Upper lobe of left lung (tissue), 6 donors: Measurements from ENCODE around the gene PIF1. TPM values are rescaled to one million over a fixed set of nuclear protein-coding genes. Genes with fewer than 3 reads are reported as not detected.
A peak's percentile ranks its signal among the peaks of the same experiment; 100 is the strongest.

Experiments
- ATAC-seq, 2 donors: fragments of 200-7000 bp; cut with Tn5 transposase; one replicate each; pipeline ENCODE4 v1.9.1; 2022; ENCODE audit warnings: mild to moderate bottlenecking in 2 of 2, moderate library complexity in 2 of 2; ENCODE audit not compliant: low FRiP score in 2 of 2
- DNase-seq, 2 donors: peaks; one replicate each; pipeline ENCODE4 v3.0.0-alpha.2; 2019 to 2020
- H3K27ac ChIP-seq, 4 donors: fragments of 200-600 bp; sonication (generic); one replicate each; pipeline ENCODE4 v1.5.1; 2016 to 2019
- H3K27me3 ChIP-seq, 4 donors: fragments of 200-600 bp; sonication (generic); one replicate each; pipeline ENCODE4 v1.5.1; 2017 to 2019
- H3K36me3 ChIP-seq, 4 donors: fragments of 200-600 bp; sonication (generic); one replicate each; pipeline ENCODE4 v1.5.1; 2016 to 2019
- H3K4me1 ChIP-seq, 4 donors: fragments of 200-600 bp; sonication (generic); one replicate each; pipeline ENCODE4 v1.5.1; 2018 to 2019
- H3K4me3 ChIP-seq, 4 donors: fragments of 200-600 bp; sonication (generic); one replicate each; pipeline ENCODE4 v1.5.1; 2017 to 2019; ENCODE audit warnings: mild to moderate bottlenecking in 2 of 4, moderate library complexity in 1 of 4
- H3K9me3 ChIP-seq, 4 donors: fragments of 200-600 bp; sonication (generic); one replicate each; pipeline ENCODE4 v1.5.1; 2018 to 2019
- EP300 ChIP-seq, 4 donors: sonication (generic); formaldehyde crosslinking; IDR thresholded peaks; one replicate each; pipeline ENCODE4 v1.5.1; 2017; ENCODE audit warnings: antibody characterized with exemption in 4 of 4, control low read depth in 2 of 4
- POLR2A ChIP-seq, 4 donors: fragments of 450-650 bp; IDR thresholded peaks; one replicate each; pipeline ENCODE4 v1.5.1; 2016 to 2017; ENCODE audit warnings: antibody characterized with exemption in 4 of 4, mild to moderate bottlenecking in 2 of 4
- POLR2AphosphoS5 ChIP-seq, 2 donors: sonication (generic); formaldehyde crosslinking; IDR thresholded peaks; one replicate each; pipeline ENCODE4 v1.5.1; 2017; ENCODE audit warnings: antibody characterized with exemption in 2 of 2
- WGBS, 2 donors: methylation state at CpG; one replicate each; pipeline ENCODE4 v1.1.5; 2017 to 2018; 5-methylcytosine and 5-hydroxymethylcytosine counted together
- total RNA-seq, 6 donors: library from RNA; depleted of rRNA in 4 of 6; stranded (reverse); fragments of >200 nt in 4 of 6; gene quantifications; one replicate each; pipeline versions ENCODE4 v1.1.0 to v1.2.1, GENCODE V29; 2016 to 2021
- TF ChIP-seq, protein P1 (sequence below), 6 experiments: fragments of 450-650 bp in 4 of 6; fragments of 200-600 bp in 2 of 6; sonication (generic) in 2 of 6; IDR thresholded peaks; one replicate each; pipeline ENCODE4 v1.5.1; 2016 to 2019; ENCODE audit warnings: antibody characterized with exemption in 6 of 6
- donor health status: DM: no; HTN: no; CAD: no; lungs with moderate emphysema.
- donor health status: DM: no; HTN: yes; CAD: no; lungs with severe emphysema.

The PIF1 gene
- total RNA-seq, 6 donors from 2014 or later: 0.61 to 6.2 (median 1.1) TPM

DNA sequence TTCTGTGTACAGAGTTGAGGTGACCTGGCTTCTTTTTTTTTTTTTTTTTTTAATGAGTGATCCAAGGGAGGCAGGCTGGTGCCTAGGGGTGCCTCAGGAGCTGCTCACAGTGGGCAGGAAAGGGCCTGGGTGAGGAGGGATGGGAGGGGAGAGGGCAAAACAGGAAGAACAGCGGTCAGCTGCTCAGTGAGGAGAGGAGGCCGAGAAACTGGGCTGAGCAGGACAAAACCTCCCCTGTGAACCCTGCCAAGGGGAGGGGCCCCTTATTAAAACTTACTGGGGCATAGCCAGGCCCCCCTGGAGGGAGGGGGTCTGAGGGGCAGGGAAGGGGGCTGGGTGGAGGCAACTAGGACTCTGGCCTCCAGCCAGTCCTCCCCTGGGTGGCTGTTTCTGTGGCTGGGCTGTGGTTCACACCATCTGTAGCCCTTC, 19.8 kb upstream of the PIF1 start:
- Histone ChIP-seq H3K4me3 (peak overlapping the region; percentile 18 to 99 (median 77)), H3K27me3 (no peaks in the 10 kb centered on the region), H3K36me3 (peaks cover 4 to 33% (median 17%) of the 10 kb centered on the region in 4 donors), H3K9me3 (no peaks in the 10 kb centered on the region), H3K4me1 (peaks cover 53 to 76% (median 66%) of the 10 kb centered on the region in 4 donors), H3K27ac (peak overlapping the region; percentile 93 to 99 (median 96))
- ATAC-seq (no peak), DNase-seq (peak in 1 of 2 donors; percentile 74)
- TF ChIP-seq POLR2AphosphoS5 (IDR thresholded peaks at IDR 0.05) (peak in 1 of 2 donors; percentile 47), POLR2A (IDR thresholded peaks at IDR 0.05) (no peak)
- 17 to 19% methylated on average over 2 of the region's 2 CpGs for WGBS, 2 donors

DNA sequence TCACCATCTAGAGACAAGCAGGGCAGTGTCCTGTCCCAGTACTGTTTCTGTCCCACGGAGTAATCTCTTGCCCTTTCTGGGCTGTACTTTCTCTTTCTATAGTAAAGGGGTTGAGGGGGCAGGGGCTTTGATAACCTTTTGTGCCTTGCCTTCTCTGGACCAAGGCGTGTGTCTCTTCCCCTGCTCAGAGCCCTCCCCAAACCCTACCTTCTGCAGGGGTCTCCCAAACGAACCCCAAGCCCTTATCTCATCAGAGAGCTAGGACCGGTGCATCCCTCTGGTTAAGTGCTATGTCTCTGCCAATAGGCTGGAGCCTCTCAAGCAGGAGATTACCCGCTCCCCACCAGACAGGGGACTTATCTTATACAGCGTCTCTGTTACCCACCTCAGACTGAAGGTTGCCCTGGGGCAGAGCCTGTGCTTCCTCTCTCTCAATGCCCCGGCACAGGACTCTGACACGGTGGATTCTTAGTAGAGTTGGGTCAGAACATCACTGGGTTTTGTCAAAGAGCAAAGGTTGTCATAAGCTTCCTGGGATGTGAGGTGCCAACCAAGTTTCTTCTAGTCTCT, 19.2 kb upstream of the PIF1 start:
- WGBS, 2 donors: 28 to 33% methylated on average over 6 to 8 of the region's 8 CpGs
- peaks cover 4 to 28% (median 12%) of the 10 kb centered on the region in 4 donors for H3K36me3 ChIP-seq
- ATAC-seq: no peak
- H3K27ac ChIP-seq: peak overlapping the region; percentile 93 to 99 (median 96)
- no peak for DNase-seq
- H3K9me3 ChIP-seq: no peaks in the 10 kb centered on the region
- peaks cover 53 to 71% (median 61%) of the 10 kb centered on the region in 4 donors for H3K4me1 ChIP-seq
- no peak for TF ChIP-seq POLR2A (IDR thresholded peaks at IDR 0.05)
- no peak for TF ChIP-seq POLR2AphosphoS5 (IDR thresholded peaks at IDR 0.05)
- TF ChIP-seq, protein P1, sequence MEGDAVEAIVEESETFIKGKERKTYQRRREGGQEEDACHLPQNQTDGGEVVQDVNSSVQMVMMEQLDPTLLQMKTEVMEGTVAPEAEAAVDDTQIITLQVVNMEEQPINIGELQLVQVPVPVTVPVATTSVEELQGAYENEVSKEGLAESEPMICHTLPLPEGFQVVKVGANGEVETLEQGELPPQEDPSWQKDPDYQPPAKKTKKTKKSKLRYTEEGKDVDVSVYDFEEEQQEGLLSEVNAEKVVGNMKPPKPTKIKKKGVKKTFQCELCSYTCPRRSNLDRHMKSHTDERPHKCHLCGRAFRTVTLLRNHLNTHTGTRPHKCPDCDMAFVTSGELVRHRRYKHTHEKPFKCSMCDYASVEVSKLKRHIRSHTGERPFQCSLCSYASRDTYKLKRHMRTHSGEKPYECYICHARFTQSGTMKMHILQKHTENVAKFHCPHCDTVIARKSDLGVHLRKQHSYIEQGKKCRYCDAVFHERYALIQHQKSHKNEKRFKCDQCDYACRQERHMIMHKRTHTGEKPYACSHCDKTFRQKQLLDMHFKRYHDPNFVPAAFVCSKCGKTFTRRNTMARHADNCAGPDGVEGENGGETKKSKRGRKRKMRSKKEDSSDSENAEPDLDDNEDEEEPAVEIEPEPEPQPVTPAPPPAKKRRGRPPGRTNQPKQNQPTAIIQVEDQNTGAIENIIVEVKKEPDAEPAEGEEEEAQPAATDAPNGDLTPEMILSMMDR (IDR thresholded peaks at IDR 0.05): no peak
- TF ChIP-seq EP300 (IDR thresholded peaks at IDR 0.05): no peak
- peak overlapping the region; percentile 44 to 99 (median 77) for H3K4me3 ChIP-seq
- H3K27me3 ChIP-seq: no peaks in the 10 kb centered on the region

DNA sequence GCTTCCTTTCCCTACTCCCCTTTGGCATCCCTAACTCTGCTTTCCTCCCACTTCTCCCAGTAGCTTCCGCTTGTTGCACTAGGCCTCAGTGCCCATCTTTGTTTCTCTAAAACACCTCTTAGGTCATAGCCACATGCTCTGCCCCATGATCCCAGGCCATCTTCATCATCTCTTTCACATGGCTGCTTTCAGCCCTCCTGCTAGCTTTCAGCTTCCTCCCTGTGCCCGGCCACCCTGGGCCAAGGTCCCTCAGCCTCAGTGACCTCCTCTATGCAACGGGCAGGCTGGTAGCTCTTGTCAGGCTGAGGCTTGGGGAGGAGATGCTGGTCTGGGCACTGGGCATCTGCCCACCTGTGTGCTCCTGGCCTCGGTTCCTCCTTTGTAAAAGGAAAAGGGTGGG, 18.5 kb upstream of the PIF1 start:
- no peak for DNase-seq
- Histone ChIP-seq H3K27me3 (no peaks in the 10 kb centered on the region), H3K9me3 (no peaks in the 10 kb centered on the region), H3K36me3 (peaks cover 0 to 21% (median 5%) of the 10 kb centered on the region in 4 donors), H3K4me1 (peaks cover 53 to 68% (median 58%) of the 10 kb centered on the region in 4 donors), H3K4me3 (peak overlapping the region; percentile 44 to 99 (median 77)), H3K27ac (peak overlapping the region; percentile 93 to 99 (median 96))
- 54 to 58% methylated on average over 4 of the region's 4 CpGs for WGBS, 2 donors
- TF ChIP-seq EP300 (IDR thresholded peaks at IDR 0.05): no peak
- TF ChIP-seq, protein P1 (IDR thresholded peaks at IDR 0.05): no peak
- no peak for TF ChIP-seq POLR2AphosphoS5 (IDR thresholded peaks at IDR 0.05)
- TF ChIP-seq POLR2A (IDR thresholded peaks at IDR 0.05): no peak
- ATAC-seq: no peak

DNA sequence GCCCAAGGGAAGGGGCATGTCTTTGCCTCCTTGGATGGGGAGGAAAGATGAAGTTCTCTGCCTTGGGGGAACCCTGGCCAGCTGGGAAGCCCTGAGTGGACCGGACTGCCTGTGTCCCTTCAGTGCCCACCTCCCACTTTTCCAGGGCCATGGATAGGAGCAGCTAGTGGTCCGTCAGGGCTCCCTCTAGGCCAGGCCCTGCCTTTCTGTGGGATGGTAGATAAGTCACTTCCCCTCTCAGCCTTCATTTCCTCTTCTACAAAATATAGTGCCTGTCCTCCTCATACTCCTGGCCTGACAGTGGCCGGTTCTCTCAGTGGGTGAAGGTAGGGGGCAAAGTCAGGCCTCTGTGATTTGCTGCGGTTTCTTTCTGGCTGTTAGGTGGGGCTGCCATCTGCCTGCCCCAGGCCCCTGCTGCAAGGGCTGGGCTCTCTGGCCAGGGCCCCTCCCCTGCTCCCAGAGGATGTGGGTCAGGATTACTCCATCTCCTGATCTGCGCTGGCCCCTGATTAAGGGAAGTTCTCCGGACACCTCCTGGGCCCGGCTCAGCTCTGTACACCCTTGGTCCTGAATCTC, 17.6 kb upstream of the PIF1 start:
- 14 to 18% methylated on average over 5 to 7 of the region's 7 CpGs for WGBS, 2 donors
- peak in 1 of 2 donors; percentile 77 for DNase-seq
- H3K27ac ChIP-seq: peak overlapping the region; percentile 93 to 99 (median 96)
- H3K27me3 ChIP-seq: no peaks in the 10 kb centered on the region
- peak; percentile 44 to 62 for ATAC-seq
- H3K36me3 ChIP-seq: peaks cover 0 to 12% (median 2%) of the 10 kb centered on the region in 4 donors
- H3K9me3 ChIP-seq: no peaks in the 10 kb centered on the region
- TF ChIP-seq POLR2AphosphoS5 (IDR thresholded peaks at IDR 0.05) (peak; percentile 55 to 61), EP300 (IDR thresholded peaks at IDR 0.05) (no peak), POLR2A (IDR thresholded peaks at IDR 0.05) (peak in 2 of 4 donors; percentile 39 to 70)
- TF ChIP-seq, protein P1 (IDR thresholded peaks at IDR 0.05): no peak
- peaks cover 44 to 61% (median 56%) of the 10 kb centered on the region in 4 donors for H3K4me1 ChIP-seq
- peak overlapping the region; percentile 61 to 99 (median 93) for H3K4me3 ChIP-seq

DNA sequence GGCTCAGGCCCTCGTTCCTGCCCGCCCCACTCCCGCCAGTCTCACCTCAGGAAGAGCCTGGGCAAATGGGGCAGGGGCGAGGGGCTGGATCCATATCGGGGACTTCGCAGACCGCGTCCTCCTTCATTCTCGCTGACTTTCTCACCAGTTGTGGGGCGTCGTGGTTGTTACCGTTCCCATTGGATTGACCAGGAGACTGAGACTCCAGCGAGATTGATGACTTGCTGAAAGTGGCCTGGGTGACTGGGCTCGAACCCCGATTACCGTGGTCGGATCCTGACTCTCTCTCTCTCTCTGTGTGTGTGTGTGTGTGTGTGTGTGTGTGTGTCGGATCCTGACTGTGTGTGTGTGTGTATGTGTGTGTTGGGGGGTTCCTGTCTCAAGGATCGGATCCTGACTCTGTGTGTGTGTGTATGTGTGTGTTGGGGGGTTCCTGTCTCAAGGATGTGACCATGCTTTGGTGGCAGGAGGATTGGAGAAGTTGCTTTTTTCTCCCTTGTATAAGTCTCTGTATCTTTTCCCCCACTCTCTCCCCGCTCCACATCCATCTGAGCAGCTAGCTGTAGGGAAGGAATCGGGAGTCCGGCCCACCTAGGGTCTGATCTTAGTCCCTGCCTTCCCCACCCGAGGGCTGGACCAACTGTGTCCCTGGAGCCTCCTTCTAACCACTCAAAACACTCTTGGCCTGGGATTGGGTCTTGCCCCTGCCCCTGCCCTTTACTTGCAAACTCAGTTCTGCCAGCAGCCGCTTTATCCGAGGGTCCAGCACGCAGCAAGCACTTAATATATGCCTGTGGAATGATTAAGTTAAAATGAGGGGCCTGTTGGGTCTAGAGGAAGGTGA, 16.9 kb upstream of the PIF1 start:
- Histone ChIP-seq H3K27me3 (no peaks in the 10 kb centered on the region), H3K9me3 (no peaks in the 10 kb centered on the region), H3K36me3 (peaks cover 0 to 7% (median 2%) of the 10 kb centered on the region in 4 donors), H3K4me1 (peaks cover 42 to 61% (median 55%) of the 10 kb centered on the region in 4 donors), H3K4me3 (peak overlapping the region; percentile 61 to 99 (median 93)), H3K27ac (peak overlapping the region; percentile 93 to 99 (median 96))
- no peak for DNase-seq
- peak in 1 of 2 donors; percentile 20 for ATAC-seq
- WGBS, 2 donors: 4 to 21% methylated on average over 7 to 26 of the region's 26 CpGs
- TF ChIP-seq EP300 (IDR thresholded peaks at IDR 0.05) (no peak), POLR2A (IDR thresholded peaks at IDR 0.05) (peak in 1 of 4 donors; percentile 13)
